Stomach (tissue), 4 donors: ENCODE results near the gene MSANTD4.
"Not testable (repeated sequence)": the region's sequence is repeated elsewhere in the genome, so short reads cannot be mapped to it uniquely, and the experiment has no call there.

Experiments used
- POLR2A ChIP-seq, 4 donors: fragments of 450-650 bp; IDR thresholded peaks; one replicate each; pipeline ENCODE4 v1.6.1; 2016; ENCODE audit warnings: antibody characterized with exemption in 4 of 4, control low read depth in 2 of 4, mild to moderate bottlenecking in 1 of 4, moderate library complexity in 1 of 4
- POLR2AphosphoS5 ChIP-seq, 3 donors: sonication (generic); formaldehyde crosslinking; IDR thresholded peaks; one replicate each; pipeline ENCODE4 v1.6.1; 2016; ENCODE audit warnings: antibody characterized with exemption in 3 of 3
- TF ChIP-seq, protein P1 (sequence below), 7 experiments: fragments of 450-650 bp in 4 of 7; fragments of 200-600 bp in 3 of 7; sonication (generic) in 3 of 7; IDR thresholded peaks; one replicate each; pipeline ENCODE4 v1.5.1; 2016 to 2019; ENCODE audit warnings: antibody characterized with exemption in 7 of 7, control low read depth in 2 of 7, mild to moderate bottlenecking in 1 of 7

DNA sequence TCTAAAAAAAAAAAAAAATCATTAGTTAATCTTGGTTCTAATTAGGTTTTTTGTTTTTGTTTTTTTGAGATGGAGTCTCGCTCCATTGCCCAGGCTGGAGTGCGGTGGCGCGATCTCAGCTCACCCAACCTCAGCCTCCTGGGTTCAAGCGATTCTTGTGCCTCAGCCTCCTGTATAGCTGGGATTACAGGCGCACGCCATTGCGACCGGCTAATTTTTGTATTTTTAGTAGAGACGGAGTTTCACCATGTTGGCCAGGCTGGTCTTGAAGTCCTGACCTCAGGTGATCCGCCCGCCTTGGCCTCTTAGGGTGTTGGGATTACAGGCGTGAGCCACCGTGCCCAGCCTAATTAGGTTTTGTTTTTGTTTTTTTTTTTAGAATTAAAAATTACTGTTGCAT is 36.3 kb upstream of the MSANTD4 start:
- TF ChIP-seq, protein P1, sequence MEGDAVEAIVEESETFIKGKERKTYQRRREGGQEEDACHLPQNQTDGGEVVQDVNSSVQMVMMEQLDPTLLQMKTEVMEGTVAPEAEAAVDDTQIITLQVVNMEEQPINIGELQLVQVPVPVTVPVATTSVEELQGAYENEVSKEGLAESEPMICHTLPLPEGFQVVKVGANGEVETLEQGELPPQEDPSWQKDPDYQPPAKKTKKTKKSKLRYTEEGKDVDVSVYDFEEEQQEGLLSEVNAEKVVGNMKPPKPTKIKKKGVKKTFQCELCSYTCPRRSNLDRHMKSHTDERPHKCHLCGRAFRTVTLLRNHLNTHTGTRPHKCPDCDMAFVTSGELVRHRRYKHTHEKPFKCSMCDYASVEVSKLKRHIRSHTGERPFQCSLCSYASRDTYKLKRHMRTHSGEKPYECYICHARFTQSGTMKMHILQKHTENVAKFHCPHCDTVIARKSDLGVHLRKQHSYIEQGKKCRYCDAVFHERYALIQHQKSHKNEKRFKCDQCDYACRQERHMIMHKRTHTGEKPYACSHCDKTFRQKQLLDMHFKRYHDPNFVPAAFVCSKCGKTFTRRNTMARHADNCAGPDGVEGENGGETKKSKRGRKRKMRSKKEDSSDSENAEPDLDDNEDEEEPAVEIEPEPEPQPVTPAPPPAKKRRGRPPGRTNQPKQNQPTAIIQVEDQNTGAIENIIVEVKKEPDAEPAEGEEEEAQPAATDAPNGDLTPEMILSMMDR (IDR thresholded peaks at IDR 0.05) = not testable (repeated sequence)
- not testable (repeated sequence) for TF ChIP-seq POLR2AphosphoS5, POLR2A (IDR thresholded peaks at IDR 0.05)
